Right lobe of liver (tissue), 4 donors: Measurements from ENCODE around the gene SPATA9.

Experiments
- CTCF ChIP-seq, 4 donors: fragments of 200-600 bp in 3 of 4; fragments of 450-650 bp in 1 of 4; IDR thresholded peaks; one replicate each; pipeline versions ENCODE4 v1.5.1 to v1.8.0; 2016 to 2022; ENCODE audit warnings: antibody characterized with exemption in 4 of 4, mild to moderate bottlenecking in 2 of 4
- POLR2A ChIP-seq: fragments of 450-650 bp; IDR thresholded peaks from one replicate; pipeline ENCODE4 v1.6.1; 2017; ENCODE audit warnings: antibody characterized with exemption, mild to moderate bottlenecking
- donor health status: DM: no; HTN: no; CAD: no.
- donor health status: DM: no; HTN: no; CAD: no.
- donor health status: DM: no; HTN: yes; CAD: no.

GRCh38 chr5:95721582-95722295 lies 38.9 kb upstream of the SPATA9 start:
- TF ChIP-seq CTCF (IDR thresholded peaks at IDR 0.05) (no peak), POLR2A (no peak)
